ENCODE measurements around the gene METAP1D. TPM values are rescaled to one million over a fixed set of nuclear protein-coding genes. Genes with fewer than 3 reads are reported as not detected.

Gene METAP1D
- total RNA-seq, 4 donors from 2014 or later, result 2.1 to 5.9 (median 4.3) TPM

DNA sequence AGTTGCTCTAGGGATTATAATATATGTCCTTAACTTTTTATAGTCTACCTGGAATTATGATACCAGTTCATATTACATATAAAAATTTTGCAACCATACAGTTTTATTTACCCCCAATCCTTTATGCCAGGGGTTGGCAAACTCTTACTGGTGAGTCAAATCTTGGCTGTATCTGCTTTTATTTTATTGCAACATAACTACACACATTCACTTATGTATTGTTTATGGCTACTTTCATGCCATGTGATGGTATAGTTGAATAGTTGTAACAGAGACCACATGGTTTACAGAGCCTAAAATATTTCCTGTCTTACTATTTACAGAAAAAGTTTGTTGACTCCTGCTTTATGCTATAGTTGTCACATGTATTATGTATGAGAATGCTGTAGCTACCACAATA, 128.7 kb downstream of the METAP1D start:
- no peak for DNase-seq (ENCODE audit: low spot score in 2 of 2)
- no peak overlapping the region for H3K4me3 ChIP-seq
- no peaks in the 10 kb centered on the region for H3K36me3 ChIP-seq
- no peaks in the 10 kb centered on the region for H3K4me1 ChIP-seq
- no peaks in the 10 kb centered on the region for H3K9me3 ChIP-seq
- TF ChIP-seq POLR2AphosphoS5 (IDR thresholded peaks at IDR 0.05) (no peak), POLR2A (IDR thresholded peaks at IDR 0.05) (no peak), CTCF (IDR thresholded peaks at IDR 0.05) (no peak), EP300 (IDR thresholded peaks at IDR 0.05) (no peak)
- no peaks in the 10 kb centered on the region for H3K27me3 ChIP-seq
- no peak overlapping the region for H3K27ac ChIP-seq

GRCh38 chr2:172129404-172129803, 129.7 kb downstream of the METAP1D start:
- Histone ChIP-seq H3K4me1 (no peaks in the 10 kb centered on the region), H3K9me3 (no peaks in the 10 kb centered on the region), H3K27ac (no peak overlapping the region), H3K36me3 (no peaks in the 10 kb centered on the region), H3K4me3 (no peak overlapping the region), H3K27me3 (no peaks in the 10 kb centered on the region)
- TF ChIP-seq POLR2AphosphoS5 (IDR thresholded peaks at IDR 0.05) (no peak), EP300 (IDR thresholded peaks at IDR 0.05) (no peak), POLR2A (IDR thresholded peaks at IDR 0.05) (no peak), CTCF (IDR thresholded peaks at IDR 0.05) (no peak)
- DNase-seq (ENCODE audit: low spot score in 2 of 2), result no peak

Other genes starting within 250 kb of the METAP1D start
- gene SLC25A12, start 105.7 kb upstream of the METAP1D start, total RNA-seq, result 10 to 100 TPM; 18.5 to 37.4 (median 24.9) TPM
- 10 to 100 TPM; 22.0 to 24.6 (median 23.7) TPM for gene HAT1, start 77.5 kb upstream of the METAP1D start, total RNA-seq
- gene DLX1, start 85.6 kb downstream of the METAP1D start, total RNA-seq, result 1 to 10 TPM in 1 of 4 donors, under 1 TPM in 2, not detected in 1; 0.19 to 1.6 (median 0.44) TPM
- gene DLX2, start 102.9 kb downstream of the METAP1D start, total RNA-seq, result 1 to 10 TPM in 1 of 4 donors, under 1 TPM in 2, not detected in 1; 0.30 to 1.1 (median 0.42) TPM

Measured in suprapubic skin (tissue), 4 donors.